ENCODE results near the gene RERE. TPM values are rescaled to one million over a fixed set of nuclear protein-coding genes. Genes with fewer than 3 reads are reported as not detected.

Gene RERE
- polyA plus RNA-seq, 1 of the 3 experiments (the other 2 are of a cell fraction) = 8.1 TPM

DNA sequence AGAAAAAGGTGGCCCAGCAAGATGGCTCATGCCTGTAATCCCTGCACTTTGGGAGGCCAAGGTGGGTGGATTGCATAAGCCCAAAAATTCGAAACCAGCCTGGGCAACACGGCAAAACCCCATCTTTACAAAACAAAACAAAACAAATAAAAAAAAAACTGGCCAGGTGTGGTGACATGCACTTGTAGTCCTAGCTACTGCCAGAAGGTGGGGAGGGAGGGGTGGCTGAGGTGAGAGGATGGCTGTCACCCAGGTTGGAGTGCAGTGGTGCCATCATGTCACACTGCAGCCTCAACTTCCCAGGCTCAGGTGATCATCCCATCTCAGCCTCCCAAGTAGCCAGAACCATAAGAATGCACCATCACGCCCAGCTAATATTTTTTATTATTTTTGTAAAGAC, 22.8 kb downstream of the RERE start:
- no peaks in the 10 kb centered on the region for H3K27me3 ChIP-seq (ENCODE audit: insufficient read depth)
- no peaks in the 10 kb centered on the region for H3F3A ChIP-seq (replicated peaks; ENCODE audit: insufficient read depth)
- TF ChIP-seq USF2 (IDR thresholded peaks at IDR 0.05; ENCODE audit: borderline replicate concordance, low read depth, low read length) = no peak
- TF ChIP-seq TCF12 (IDR thresholded peaks at IDR 0.05) = no peak
- TF ChIP-seq ELF1 (IDR thresholded peaks at IDR 0.05) = no peak
- no peak for TF ChIP-seq RCOR1 (IDR thresholded peaks at IDR 0.05; ENCODE audit: low read length)
- TF ChIP-seq, protein P1, sequence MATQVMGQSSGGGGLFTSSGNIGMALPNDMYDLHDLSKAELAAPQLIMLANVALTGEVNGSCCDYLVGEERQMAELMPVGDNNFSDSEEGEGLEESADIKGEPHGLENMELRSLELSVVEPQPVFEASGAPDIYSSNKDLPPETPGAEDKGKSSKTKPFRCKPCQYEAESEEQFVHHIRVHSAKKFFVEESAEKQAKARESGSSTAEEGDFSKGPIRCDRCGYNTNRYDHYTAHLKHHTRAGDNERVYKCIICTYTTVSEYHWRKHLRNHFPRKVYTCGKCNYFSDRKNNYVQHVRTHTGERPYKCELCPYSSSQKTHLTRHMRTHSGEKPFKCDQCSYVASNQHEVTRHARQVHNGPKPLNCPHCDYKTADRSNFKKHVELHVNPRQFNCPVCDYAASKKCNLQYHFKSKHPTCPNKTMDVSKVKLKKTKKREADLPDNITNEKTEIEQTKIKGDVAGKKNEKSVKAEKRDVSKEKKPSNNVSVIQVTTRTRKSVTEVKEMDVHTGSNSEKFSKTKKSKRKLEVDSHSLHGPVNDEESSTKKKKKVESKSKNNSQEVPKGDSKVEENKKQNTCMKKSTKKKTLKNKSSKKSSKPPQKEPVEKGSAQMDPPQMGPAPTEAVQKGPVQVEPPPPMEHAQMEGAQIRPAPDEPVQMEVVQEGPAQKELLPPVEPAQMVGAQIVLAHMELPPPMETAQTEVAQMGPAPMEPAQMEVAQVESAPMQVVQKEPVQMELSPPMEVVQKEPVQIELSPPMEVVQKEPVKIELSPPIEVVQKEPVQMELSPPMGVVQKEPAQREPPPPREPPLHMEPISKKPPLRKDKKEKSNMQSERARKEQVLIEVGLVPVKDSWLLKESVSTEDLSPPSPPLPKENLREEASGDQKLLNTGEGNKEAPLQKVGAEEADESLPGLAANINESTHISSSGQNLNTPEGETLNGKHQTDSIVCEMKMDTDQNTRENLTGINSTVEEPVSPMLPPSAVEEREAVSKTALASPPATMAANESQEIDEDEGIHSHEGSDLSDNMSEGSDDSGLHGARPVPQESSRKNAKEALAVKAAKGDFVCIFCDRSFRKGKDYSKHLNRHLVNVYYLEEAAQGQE (IDR thresholded peaks at IDR 0.05; ENCODE audit: low read depth, low read length) = no peak
- TF ChIP-seq TAF1 (IDR thresholded peaks at IDR 0.05; ENCODE audit: borderline replicate concordance, low read depth, low read length) = no peak
- TF ChIP-seq CTCF (IDR thresholded peaks at IDR 0.05) = no peak
- no peak overlapping the region for H3K27ac ChIP-seq (ENCODE audit: low read depth in 2 of 2, low read length in 1 of 2)
- CTCF ChIA-PET = interaction anchor here (0.8 to 1.6 kb wide), 4 partner anchors 11 to 54 kb away, joined by 3 to 4 read pairs (median 4); no protein-coding TSS in a partner anchor
- POLR2A ChIA-PET = no interaction called here
- peaks cover 0 to 5% of the 10 kb centered on the region in 2 experiments; a peak in 2 of 4 replicates for H3K4me1 ChIP-seq (ENCODE audit: control insufficient read depth in 1 of 2, insufficient read depth in 2 of 2, low read depth in 1 of 2, low read length in 1 of 2)
- H3K4me2 ChIP-seq = no peak overlapping the region
- H3K79me2 ChIP-seq (ENCODE audit: insufficient read depth) = peaks cover 3% of the 10 kb centered on the region; the same call in 1 of the 2 replicates
- no peaks in the 10 kb centered on the region; the same call in 1 of the 2 replicates for H4K20me1 ChIP-seq (ENCODE audit: insufficient read depth)
- no peaks in the 10 kb centered on the region for H3K36me3 ChIP-seq (replicated peaks in 1 of 2; ENCODE audit: control insufficient read depth in 1 of 2, insufficient read depth in 2 of 2, low read length in 1 of 2)
- no peak overlapping the region for H3K9ac ChIP-seq
- H3K4me3 ChIP-seq (ENCODE audit: low read depth in 2 of 2, low read length in 1 of 2) = no peak overlapping the region
- DNase-seq = no peak
- WGBS (ENCODE audit: low lambda C conversion rate) = 95% methylated on average over 3 of the region's 3 CpGs
- no peak overlapping the region for H2AFZ ChIP-seq (ENCODE audit: low read depth)
- H3K9me3 ChIP-seq = no peaks in the 10 kb centered on the region
- no peaks in the 10 kb centered on the region for H3K9me2 ChIP-seq

GRCh38 chr1:8791819-8792218, 25.6 kb downstream of the RERE start:
- CTCF ChIA-PET = interaction anchor here (0.9 to 2.4 kb wide), 2 partner anchors 10 to 57 kb away, joined by 3 to 8 read pairs; no protein-coding TSS in a partner anchor
- no peak overlapping the region for H3K9ac ChIP-seq
- no peaks in the 10 kb centered on the region for H3K9me2 ChIP-seq
- H3F3A ChIP-seq (replicated peaks; ENCODE audit: insufficient read depth) = no peaks in the 10 kb centered on the region
- DNase-seq = no peak
- H3K27me3 ChIP-seq (ENCODE audit: insufficient read depth) = no peaks in the 10 kb centered on the region
- POLR2A ChIA-PET = no interaction called here
- H3K4me1 ChIP-seq (ENCODE audit: control insufficient read depth in 1 of 2, insufficient read depth in 2 of 2, low read depth in 1 of 2, low read length in 1 of 2) = no peaks in the 10 kb centered on the region; a peak in 2 of 4 replicates
- H3K36me3 ChIP-seq (replicated peaks in 1 of 2; ENCODE audit: control insufficient read depth in 1 of 2, insufficient read depth in 2 of 2, low read length in 1 of 2) = no peaks in the 10 kb centered on the region
- H3K4me3 ChIP-seq (ENCODE audit: low read depth in 2 of 2, low read length in 1 of 2) = no peak overlapping the region
- no peak overlapping the region for H2AFZ ChIP-seq (ENCODE audit: low read depth)
- no peaks in the 10 kb centered on the region; the same call in 1 of the 2 replicates for H4K20me1 ChIP-seq (ENCODE audit: insufficient read depth)
- TF ChIP-seq RXRA (IDR thresholded peaks at IDR 0.05; ENCODE audit: borderline replicate concordance, low read depth) = no peak
- TF ChIP-seq, protein P2, sequence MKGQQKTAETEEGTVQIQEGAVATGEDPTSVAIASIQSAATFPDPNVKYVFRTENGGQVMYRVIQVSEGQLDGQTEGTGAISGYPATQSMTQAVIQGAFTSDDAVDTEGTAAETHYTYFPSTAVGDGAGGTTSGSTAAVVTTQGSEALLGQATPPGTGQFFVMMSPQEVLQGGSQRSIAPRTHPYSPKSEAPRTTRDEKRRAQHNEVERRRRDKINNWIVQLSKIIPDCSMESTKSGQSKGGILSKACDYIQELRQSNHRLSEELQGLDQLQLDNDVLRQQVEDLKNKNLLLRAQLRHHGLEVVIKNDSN (IDR thresholded peaks at IDR 0.05; ENCODE audit: borderline replicate concordance, low read depth) = no peak
- TF ChIP-seq EP300 (IDR thresholded peaks at IDR 0.05; ENCODE audit: borderline replicate concordance in 1 of 2, low read depth in 1 of 2, low read length in 1 of 2) = no peak
- no peak for TF ChIP-seq USF2 (IDR thresholded peaks at IDR 0.05; ENCODE audit: borderline replicate concordance, low read depth, low read length)
- TF ChIP-seq IRF3 (IDR thresholded peaks at IDR 0.05; ENCODE audit: low read depth, low read length) = no peak
- no peak for TF ChIP-seq FOSL2 (IDR thresholded peaks at IDR 0.05; ENCODE audit: borderline replicate concordance, low read depth)
- TF ChIP-seq RCOR1 (IDR thresholded peaks at IDR 0.05; ENCODE audit: low read length) = no peak
- TF ChIP-seq TEAD4 (IDR thresholded peaks at IDR 0.05; ENCODE audit: borderline replicate concordance, insufficient read depth) = no peak
- 96% methylated on average over 3 of the region's 3 CpGs for WGBS (ENCODE audit: low lambda C conversion rate)
- H3K27ac ChIP-seq (ENCODE audit: low read depth in 2 of 2, low read length in 1 of 2) = no peak overlapping the region
- H3K79me2 ChIP-seq (ENCODE audit: insufficient read depth) = peaks cover 6% of the 10 kb centered on the region; the same call in 1 of the 2 replicates
- H3K4me2 ChIP-seq = no peak overlapping the region
- H3K9me3 ChIP-seq = no peaks in the 10 kb centered on the region

All from SK-N-SH (cell line).